Right renal cortex interstitium (tissue), 3 donors: ENCODE results near the gene KAT14. TPM values are rescaled to one million over a fixed set of nuclear protein-coding genes. Genes with fewer than 3 reads are reported as not detected.
"Not testable (repeated sequence)": the region's sequence is repeated elsewhere in the genome, so short reads cannot be mapped to it uniquely, and the experiment has no call there.

Experiments used
- DNase-seq, 3 donors: peaks; one replicate each; pipeline ENCODE4 v3.0.0-alpha.2; 2013; ENCODE audit warnings: low read depth in 3 of 3, low spot score in 2 of 3
- polyA plus RNA-seq, 3 donors: library from polyadenylated mRNA; unstranded; fragments of 120-200 nt; gene quantifications; one replicate each; pipeline ENCODE4 v1.2.1, GENCODE V29; 2013; ENCODE audit not compliant: insufficient read length in 3 of 3

KAT14 gene, protein sequence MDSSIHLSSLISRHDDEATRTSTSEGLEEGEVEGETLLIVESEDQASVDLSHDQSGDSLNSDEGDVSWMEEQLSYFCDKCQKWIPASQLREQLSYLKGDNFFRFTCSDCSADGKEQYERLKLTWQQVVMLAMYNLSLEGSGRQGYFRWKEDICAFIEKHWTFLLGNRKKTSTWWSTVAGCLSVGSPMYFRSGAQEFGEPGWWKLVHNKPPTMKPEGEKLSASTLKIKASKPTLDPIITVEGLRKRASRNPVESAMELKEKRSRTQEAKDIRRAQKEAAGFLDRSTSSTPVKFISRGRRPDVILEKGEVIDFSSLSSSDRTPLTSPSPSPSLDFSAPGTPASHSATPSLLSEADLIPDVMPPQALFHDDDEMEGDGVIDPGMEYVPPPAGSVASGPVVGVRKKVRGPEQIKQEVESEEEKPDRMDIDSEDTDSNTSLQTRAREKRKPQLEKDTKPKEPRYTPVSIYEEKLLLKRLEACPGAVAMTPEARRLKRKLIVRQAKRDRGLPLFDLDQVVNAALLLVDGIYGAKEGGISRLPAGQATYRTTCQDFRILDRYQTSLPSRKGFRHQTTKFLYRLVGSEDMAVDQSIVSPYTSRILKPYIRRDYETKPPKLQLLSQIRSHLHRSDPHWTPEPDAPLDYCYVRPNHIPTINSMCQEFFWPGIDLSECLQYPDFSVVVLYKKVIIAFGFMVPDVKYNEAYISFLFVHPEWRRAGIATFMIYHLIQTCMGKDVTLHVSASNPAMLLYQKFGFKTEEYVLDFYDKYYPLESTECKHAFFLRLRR
- polyA plus RNA-seq, result 10 to 100 TPM; 29.2 to 32.4 (median 31.9) TPM

DNA sequence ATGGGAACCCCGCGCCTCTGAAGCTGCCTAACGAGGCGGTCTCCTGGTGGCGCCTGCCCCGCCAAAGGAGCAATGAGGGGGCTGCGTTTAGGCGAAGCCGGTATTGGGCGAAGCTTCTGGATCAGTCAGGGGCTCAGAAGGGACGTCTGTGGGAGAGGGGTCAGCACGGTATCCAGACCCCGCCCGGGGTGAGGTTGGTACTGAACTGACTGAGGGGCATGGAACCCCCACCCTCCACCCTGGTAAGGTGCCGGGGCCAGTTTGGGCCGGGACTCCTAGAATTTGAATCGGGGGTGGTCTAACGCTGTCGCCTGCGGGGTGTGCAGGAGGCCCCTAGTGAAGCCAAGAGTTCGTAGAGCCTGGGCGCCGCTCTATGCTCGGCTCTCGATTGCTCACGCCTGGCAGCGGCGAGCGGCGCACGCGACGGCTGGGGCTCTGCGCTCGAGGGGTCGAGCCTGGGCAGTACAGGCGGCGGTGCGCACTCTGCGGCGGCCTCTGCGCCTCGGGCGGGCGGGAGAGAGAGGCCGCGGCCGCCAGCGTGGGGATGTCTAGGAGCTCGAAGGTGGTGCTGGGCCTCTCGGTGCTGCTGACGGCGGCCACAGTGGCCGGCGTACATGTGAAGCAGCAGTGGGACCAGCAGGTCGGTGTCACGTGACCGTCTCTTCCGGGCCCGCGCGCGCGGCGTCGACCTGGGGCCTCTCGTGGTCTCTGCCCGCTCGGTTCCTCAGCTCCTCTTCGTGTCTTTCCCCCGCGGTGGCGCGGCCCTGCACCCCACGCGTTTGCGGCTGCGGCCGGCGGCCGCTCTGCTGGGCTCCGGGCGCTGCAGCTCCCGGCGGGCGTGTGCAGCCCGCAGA is at the start of gene KAT14, which contains the start of gene PET117:
Gene KAT14, plus strand, starts transcription at position 452 of the 854 bp plus-strand sequence. CDS start 4,798 bp downstream, outside the sequence.
Gene PET117, plus strand, starts transcription at position 452 of the 854 bp plus-strand sequence. Its CDS starts 93 bp downstream, at position 545.
- DNase-seq, result peak; percentile 85 to 92 (median 91)

DNA sequence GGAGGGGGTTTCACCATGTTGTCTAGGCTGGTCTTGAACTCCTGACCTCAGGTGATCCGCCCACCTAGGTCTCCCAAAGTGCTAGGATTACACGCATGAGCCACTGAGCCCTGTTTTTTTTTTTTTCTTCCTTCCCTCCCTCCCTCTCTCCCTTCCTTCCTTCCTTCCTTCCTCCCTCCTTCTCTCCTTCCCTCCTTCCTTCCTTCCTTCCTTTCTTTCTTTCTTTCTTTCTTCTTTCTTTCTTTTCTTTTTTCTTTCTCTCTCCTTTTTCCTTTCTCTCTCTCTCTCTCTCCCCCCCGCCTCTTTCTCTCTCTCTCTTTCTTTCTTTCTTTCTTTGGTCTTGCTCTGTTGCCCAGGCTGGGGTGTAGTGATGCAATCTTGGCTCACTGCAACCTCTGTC is 49.4 kb upstream of the KAT14 start:
- not testable (repeated sequence) for DNase-seq

DNA sequence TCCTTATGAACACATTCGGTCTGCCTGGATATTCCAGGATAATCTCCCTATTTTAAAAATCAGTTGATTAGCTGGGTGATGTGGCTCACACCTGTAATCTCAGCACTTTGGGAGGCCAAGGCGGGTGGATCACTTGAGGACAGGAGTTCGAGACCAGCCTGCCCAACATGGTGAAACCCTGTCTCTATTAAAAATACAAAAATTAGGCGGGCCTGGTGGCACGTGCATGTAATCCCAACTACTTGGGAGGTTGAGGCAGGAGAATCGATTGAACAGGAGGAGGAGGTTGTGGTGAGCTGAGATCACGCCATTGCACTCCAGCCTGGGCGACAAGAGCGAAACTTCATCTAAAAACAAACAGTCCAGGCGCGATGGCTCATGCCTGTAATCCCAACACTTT is 48.8 kb upstream of the KAT14 start:
- DNase-seq, result not testable (repeated sequence)

DNA sequence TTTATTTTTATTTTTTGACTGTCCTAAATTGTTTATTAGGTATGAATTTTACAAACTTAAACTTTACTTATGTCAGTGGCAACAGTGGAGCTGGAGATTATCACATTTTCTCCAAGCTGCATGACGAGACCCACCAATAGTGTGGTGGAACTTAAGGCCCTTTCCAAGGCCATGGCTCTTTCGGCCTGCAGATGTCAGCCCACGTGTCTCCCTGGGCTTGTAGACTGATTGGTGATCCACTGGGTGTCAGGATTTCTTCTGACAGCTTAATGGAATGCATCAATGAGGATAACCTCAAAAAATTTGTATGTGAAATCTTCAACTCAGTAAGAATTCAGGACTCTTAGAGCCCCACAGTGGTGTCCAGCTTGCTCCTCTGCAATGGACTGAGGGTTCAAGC is 47.6 kb upstream of the KAT14 start:
- DNase-seq, result no peak

DNA sequence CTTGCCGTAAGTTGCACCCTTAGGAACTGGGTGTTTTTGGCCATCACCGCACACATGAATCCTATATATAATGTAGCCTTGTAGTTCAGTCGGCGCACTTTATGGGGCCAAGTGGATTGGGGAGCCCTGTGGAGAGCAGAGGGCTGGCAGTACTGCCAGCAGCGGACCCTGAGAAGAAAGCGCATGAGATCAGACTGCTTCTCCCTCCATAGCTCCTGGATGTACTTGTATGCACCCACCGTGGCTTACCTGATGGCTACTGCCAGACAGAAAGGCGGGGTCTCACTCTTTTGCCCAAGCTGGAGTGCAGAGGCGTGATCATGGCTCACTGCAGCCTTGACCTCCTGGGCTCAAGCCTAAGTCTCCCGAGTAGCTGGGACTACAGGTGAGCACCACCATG is 47.2 kb upstream of the KAT14 start:
- no peak for DNase-seq

DNA sequence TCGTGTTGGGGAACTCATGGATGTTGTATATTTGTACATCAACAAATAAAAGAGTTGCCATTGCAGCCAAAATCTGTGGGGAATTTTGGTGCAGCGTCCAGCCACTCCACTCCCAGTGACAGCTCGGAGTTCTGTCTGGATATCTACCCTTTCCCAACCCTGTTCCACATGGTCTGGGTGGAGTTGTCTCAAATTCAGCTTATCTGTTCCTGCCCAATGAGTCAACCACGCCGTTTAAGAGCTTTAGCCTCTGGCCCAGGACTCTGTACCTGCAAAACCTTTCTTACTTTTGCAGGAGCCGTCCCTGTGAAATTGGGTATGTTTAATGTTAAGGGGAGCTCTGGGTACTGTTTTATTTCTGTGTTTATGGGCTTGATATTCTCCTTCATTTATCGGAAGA is 46.0 kb upstream of the KAT14 start:
- no peak for DNase-seq

DNA sequence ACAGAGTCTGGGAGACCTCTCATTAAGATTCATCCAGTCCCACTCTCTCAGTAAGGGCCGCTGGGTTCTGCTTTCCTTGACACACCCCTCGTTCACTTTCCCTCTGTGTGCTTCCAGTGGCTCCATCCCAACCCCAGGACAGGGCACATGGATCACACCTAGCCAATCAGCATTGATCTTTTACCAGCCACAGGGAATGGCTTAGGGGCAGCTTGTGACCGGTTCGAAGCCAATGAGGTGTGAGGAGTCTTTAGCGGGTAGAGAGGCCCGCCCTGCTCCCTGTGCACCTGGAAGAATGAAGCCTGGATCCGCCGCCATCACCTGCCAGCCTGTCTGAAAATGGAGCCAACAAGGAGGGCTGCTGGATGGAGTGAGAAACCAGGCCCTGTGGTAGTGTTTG is 44.8 kb upstream of the KAT14 start:
- no peak for DNase-seq

DNA sequence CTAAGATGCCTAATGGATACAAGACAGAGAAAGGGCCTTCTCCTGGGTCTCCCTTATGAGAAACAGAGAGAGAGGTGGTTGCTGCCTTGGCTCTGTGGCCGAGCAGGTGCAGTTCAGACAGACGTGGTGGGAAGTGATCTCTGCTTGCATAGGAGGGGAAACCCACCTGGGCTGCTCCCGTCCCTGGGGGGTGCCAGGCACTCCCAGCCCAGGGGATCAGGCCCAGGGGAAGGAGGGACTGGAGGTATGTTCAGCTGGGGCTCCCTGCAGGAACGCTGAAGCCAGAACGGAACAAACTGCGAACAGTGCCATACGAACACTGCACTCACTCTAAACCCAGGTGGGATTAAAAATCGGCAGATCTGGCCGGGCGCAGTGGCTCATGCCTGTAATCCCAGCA is 44.3 kb upstream of the KAT14 start:
- DNase-seq, result no peak

DNA sequence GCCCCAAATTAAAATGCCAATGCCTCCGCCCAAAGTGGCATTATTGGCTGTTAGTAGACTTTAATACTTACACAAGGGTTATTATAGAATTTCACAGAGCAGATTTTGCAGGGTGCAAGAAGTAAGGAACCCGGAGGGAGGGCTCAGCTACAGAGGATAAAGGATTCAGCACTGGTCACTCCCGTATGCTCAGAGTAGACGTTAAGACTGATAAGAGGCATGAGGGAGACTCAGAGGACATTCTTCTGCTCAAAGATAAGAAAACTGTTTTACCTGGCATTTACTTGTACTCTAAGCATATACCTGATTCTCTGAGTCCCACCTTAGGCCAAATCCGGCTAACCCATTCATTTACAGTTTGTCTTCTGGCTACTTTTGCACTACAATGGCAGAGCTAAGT is 43.5 kb upstream of the KAT14 start:
- DNase-seq, result no peak

DNA sequence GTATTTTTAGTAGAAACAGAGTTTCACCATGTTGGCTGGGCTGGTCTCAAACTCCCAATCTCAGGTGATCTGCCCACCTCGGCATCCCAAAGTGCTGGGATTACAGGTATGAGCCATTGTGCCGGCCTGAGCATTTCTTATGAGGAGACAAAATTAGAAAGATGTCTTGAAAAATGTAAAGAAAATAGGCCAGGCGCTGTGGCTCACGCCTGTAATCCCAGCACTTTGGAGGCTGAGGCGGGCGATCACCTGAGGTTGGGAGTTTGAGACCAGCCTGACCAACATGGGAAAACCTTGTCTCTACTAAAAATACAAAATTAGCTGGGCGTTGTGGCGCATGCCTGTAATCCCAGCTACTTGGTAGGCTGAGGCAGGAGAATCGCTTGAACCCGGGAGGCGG is 37.1 kb upstream of the KAT14 start:
- DNase-seq, result not testable (repeated sequence)

DNA sequence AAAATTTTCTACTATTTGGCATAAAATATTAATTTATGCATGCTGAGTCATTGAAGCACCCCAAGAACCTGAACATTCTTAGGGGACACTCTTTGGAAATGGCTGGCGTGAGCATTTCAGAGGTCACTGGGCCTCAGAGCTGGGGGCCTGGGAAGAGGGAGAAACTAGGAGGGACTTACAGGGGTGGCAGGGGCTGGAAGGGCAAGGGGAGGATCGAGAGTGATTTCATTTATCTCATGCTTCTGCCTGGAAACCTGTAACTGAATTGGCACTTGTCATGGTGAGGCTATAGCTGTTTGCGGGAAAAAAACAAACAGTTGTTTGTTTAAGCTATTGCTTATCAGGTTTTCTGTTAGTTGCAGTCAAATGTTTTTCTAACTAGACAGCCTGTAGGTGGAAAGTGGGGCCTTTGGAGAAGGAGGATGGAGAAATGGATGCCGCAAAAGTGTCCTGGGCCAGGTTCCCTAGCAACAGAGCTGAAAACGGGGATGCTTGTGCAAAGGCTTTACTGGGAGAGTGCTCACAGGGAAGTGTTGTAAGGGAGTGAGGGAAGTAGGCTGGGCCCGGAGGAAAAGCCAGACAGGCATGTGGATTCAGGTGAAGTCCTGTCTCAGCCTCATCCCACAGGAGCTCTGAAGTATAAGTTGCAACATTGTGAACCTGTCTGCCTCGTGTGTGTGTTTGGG is 36.4 kb upstream of the KAT14 start:
- DNase-seq, result no peak

DNA sequence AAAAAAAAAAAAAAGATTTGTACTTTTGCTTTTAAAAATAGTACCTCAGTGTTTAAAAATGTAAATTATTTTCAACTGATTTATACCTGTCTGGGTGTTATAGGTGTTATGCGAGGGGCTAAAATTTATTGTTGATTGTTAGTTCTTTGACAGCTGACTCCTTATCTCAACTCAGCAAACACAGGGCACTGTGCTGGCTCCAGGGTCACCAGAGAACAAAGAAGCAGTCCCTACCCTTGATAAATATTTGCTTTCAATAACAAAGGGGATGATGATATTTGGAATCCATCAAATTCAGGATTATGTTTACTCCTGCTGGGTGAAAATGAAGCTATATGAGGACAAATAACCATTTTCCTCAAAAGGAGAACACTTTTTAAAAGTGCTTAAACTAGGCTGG is 34.2 kb upstream of the KAT14 start:
- DNase-seq, result no peak

DNA sequence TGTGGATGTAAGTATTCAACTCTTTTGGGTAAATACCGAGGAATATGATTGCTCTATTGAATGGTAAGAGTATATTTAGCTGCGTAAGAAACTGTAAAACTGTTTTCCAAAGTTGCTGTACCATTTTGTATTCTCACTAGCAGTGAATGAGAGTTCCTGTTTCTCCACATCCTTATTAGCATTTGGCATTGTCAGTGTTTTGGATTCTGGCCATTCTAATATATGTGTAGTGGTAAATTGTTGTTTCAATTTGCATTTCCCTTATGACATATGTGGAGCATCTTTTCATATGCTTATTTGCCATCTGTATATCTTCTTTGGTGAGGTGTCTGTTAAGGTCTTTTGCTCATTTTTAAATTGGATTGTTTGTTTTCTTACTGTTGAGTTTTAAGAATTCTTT is 29.3 kb upstream of the KAT14 start:
- DNase-seq, result no peak

DNA sequence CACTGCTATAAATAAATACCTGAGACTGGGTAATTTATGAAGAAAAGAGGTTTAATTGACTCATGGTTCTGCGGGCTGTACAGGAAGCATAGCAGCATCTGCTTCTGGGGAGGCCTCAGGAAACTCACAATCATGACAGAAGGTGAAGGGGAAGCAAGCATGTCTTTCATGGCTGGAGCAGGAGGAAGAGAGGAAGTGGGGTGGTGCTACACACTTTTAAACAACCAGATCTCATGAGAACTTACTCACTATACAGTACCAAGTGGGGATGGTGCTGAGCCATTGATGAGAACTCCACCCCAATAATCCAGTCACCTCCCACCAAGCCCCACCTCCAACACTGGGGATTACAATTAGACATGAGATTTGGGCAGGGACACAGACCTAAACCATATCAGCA is 9.1 kb upstream of the KAT14 start:
- not testable (repeated sequence) for DNase-seq

DNA sequence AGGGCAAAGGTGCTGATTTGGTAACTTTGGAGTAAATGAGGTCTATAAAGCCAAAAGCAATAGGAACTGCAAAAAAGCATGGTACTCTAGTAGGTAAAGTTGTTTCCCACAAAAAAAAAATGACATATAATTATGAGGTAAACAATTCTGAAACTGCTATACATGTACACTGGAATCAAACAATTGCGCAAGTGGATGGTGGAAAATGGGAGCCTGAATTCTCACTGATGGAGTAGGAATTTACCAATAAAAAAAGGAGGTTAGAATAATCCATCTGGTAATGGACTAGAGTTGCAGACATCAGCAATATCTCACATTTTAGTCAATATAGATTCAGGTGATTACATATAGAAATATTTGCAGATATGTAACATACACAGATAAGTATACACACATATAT is 5.0 kb upstream of the KAT14 start:
- no peak for DNase-seq

DNA sequence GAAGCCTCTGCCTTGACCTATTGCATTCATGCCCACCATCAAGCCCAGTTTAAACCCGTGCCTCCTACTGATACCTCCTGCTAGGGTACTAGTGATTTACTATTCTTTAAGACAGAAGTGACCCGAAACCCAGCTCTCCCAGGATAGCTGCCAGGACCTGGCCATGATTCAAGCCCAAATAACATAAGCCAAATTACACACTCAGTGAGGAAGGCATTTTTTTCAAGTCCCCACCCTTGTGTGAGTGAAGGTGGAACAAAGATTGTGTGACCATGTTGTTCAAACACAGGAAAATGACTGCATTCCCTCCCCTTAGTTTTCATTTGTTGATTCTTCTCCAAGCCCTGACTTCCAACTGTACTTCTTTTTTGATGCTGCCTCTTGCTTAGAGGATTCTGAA is 3.7 kb upstream of the KAT14 start:
- no peak for DNase-seq

DNA sequence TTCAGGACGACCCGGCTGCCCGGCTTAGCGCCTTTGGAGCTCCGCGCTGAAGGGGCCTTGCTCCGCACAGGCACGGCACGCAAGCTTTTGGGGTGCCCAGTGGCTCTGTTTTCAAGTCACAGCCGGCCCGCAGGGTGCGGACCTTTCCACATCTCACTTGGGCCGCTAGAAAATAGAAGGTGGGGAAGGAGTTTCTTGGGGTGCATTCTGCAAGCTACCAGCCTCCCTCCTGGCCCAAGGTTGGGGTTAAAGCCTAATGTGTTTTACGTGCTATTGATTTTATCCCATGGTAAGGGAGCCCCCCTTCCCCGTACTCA is 561 bp downstream of the KAT14 start:
- DNase-seq, result no peak

DNA sequence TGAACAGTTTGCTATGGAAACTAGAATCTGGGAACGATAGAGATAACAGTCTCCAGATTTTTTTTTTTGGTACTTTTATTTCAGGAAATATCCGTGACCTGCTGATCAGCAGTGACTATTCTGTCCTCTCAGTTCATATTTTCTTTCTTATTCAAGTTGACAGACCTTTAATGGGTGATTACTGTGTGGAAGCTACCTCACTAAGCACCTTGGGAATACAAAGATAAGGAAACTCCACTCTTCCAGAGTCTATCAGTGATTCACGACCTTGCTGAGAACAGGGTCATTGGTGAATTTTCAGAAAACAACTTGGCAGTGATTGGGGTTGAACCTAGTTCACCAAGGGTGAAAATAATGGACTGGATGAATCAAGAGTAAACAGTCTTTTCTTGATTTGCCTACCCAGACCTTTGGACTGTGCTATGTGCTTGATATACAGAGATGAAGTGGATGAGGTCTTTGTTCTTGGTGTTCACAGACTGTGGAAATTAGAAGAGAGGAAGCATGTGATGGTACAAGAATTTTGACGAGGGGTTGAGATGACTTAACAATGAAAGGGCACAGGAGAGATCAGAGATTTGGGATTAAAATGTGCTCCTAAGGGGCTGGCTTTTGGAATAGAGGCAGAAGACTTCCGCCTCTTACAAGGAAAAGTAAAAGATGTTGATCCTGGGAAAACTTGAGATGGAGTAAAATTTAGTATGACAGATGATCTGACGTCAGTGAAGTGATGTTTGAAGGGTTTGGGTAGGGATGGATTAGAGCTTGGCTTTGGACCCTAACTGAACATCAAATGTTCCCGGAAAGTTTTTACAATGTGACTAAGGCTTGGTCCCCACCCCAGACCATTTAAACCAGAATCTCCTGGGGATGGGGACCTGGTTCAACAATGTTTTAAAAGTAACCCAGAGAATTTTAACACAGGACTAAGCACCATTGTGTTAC is 1.2 kb downstream of the KAT14 start:
- DNase-seq, result no peak

DNA sequence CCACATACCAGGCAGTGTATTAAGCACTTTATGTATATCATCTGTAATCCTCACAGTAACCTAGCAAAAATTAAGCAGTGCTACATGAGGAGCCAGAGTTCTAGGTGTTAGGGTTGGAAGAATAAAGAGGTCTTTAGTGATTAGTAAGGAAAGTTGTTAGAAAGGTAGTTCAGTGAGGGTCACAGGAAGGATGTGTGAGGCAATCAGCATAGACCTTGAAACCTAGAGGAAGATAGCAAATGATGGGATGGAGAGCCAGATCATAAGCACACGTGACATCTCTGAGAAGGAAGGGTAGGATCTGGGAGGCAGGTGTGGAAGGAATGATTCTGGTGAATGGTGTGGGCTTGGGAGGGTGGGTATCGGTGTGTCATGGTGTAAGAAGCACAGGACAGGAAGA is 2.2 kb downstream of the KAT14 start:
- no peak for DNase-seq
